ENCODE results near the gene TUBE1. TPM values are rescaled to one million over a fixed set of nuclear protein-coding genes. Genes with fewer than 3 reads are reported as not detected.

Gene TUBE1
- total RNA-seq, 1 donor from 2014 or later: 49.0 TPM

DNA sequence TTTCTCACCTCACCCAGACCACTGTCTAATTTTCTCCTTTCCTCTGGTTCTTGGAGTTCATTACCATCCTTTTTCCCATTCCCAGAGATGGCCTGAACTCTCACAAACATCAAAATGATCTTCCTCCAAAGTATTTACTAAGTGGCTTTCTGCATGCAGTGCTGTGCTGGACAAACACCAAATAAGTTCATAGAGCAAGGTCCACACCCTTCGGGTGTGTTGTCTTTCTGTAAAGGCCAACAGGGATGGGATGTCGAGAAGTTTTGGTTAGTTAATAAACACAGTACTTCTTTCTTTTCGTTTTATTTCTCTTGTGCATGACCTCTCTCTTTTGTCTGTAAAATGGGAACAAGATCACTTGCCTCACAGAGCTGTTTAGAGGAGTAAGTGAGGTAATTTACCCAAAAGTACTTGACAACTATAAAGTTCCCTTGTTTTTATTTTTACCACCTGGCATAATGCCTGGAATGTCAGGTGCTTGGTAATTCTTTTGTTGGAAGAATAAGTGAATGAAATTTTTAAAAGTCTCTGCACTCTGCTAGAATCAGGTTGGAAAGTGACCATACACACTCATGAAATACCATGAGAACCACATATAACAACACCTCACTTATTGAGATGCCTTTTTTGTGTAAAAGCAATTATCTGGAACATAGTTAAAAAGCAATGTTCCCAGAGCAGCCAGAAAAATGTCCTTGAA is 56.2 kb downstream of the TUBE1 start:
- H3K27me3 Mint-ChIP-seq (ENCODE audit: insufficient read depth, low read depth): peaks cover 8% of the 10 kb centered on the region
- Histone ChIP-seq H3K9ac (no peak overlapping the region), H4K20me1 (ENCODE audit: low read depth) (no peaks in the 10 kb centered on the region), H3K4me3 (no peak overlapping the region), H3K4me1 (no peaks in the 10 kb centered on the region), H3K4me2 (no peak overlapping the region), H3F3A (ENCODE audit: low read depth) (no peaks in the 10 kb centered on the region), H3K79me2 (ENCODE audit: low read depth) (no peaks in the 10 kb centered on the region), H3K36me3 (no peaks in the 10 kb centered on the region), H3K27ac (no peak overlapping the region), H2AFZ (replicated peaks) (no peak overlapping the region), H3K27me3 (peaks cover 9% of the 10 kb centered on the region), H3K9me3 (ENCODE audit: low read depth) (no peaks in the 10 kb centered on the region)
- TF ChIP-seq EZH2 (IDR thresholded peaks at IDR 0.05): no peak
- H3K4me1 Mint-ChIP-seq: peaks cover 10% of the 10 kb centered on the region
- H3K4me3 Mint-ChIP-seq: no peak overlapping the region
- no peak for DNase-seq (ENCODE audit: low spot score)
- no peaks in the 10 kb centered on the region for H3K36me3 Mint-ChIP-seq
- no peak overlapping the region for H3K27ac Mint-ChIP-seq
- H3K9me3 Mint-ChIP-seq: peaks cover 3% of the 10 kb centered on the region

DNA sequence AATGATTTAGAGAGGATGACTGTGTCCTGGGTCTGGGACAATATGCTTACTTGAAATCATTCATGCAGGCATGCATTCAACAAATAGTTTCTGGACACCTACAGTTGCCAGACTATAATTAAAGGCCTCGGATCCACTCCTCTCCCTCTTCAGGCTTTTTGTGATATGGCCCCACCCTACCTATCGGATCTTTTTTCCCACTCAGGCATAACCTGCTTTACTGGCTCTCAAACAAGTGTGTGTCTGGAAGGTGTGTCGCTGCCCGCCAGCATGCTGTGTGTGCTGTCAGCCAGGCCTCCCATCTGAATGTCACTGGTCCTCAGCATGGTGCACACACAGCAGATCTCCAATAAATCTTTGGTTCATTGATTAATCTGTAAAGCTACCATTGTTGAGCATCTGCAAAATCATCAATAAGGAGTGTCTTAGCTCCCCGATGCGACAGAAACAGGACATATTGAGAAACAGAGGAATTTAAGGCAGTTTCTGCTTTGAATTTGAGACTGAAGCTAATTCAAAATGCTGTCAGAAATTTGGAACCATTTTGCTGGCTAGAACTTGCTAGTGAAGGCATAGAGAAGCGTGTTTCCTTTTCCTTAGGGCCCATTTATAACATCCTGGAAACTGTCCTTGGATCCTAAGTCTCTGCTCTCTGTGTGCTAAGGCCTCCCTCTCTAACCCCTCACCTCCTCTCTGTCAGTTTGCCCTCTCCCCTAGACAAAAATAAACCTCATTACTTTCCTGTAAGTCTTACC is 56.9 kb downstream of the TUBE1 start:
- no peak for DNase-seq (ENCODE audit: low spot score)
- Histone ChIP-seq H3K9me3 (ENCODE audit: low read depth) (no peaks in the 10 kb centered on the region), H3K4me1 (no peaks in the 10 kb centered on the region), H3F3A (ENCODE audit: low read depth) (no peaks in the 10 kb centered on the region), H3K9ac (no peak overlapping the region), H3K4me2 (no peak overlapping the region), H3K4me3 (no peak overlapping the region), H3K27me3 (peaks cover 9% of the 10 kb centered on the region), H3K79me2 (ENCODE audit: low read depth) (no peaks in the 10 kb centered on the region), H3K36me3 (no peaks in the 10 kb centered on the region), H2AFZ (replicated peaks) (no peak overlapping the region), H3K27ac (no peak overlapping the region), H4K20me1 (ENCODE audit: low read depth) (no peaks in the 10 kb centered on the region)
- H3K4me3 Mint-ChIP-seq: no peak overlapping the region
- peaks cover 8% of the 10 kb centered on the region for H3K27me3 Mint-ChIP-seq (ENCODE audit: insufficient read depth, low read depth)
- peaks cover 10% of the 10 kb centered on the region for H3K4me1 Mint-ChIP-seq
- TF ChIP-seq EZH2phosphoT487 (IDR thresholded peaks at IDR 0.05) (no peak), EZH2 (IDR thresholded peaks at IDR 0.05) (no peak)
- TF ChIP-seq, protein P1, sequence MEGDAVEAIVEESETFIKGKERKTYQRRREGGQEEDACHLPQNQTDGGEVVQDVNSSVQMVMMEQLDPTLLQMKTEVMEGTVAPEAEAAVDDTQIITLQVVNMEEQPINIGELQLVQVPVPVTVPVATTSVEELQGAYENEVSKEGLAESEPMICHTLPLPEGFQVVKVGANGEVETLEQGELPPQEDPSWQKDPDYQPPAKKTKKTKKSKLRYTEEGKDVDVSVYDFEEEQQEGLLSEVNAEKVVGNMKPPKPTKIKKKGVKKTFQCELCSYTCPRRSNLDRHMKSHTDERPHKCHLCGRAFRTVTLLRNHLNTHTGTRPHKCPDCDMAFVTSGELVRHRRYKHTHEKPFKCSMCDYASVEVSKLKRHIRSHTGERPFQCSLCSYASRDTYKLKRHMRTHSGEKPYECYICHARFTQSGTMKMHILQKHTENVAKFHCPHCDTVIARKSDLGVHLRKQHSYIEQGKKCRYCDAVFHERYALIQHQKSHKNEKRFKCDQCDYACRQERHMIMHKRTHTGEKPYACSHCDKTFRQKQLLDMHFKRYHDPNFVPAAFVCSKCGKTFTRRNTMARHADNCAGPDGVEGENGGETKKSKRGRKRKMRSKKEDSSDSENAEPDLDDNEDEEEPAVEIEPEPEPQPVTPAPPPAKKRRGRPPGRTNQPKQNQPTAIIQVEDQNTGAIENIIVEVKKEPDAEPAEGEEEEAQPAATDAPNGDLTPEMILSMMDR (IDR thresholded peaks at IDR 0.05): no peak
- peaks cover 3% of the 10 kb centered on the region for H3K9me3 Mint-ChIP-seq
- H3K27ac Mint-ChIP-seq: peak overlapping the region; percentile 10
- H3K36me3 Mint-ChIP-seq: no peaks in the 10 kb centered on the region

DNA sequence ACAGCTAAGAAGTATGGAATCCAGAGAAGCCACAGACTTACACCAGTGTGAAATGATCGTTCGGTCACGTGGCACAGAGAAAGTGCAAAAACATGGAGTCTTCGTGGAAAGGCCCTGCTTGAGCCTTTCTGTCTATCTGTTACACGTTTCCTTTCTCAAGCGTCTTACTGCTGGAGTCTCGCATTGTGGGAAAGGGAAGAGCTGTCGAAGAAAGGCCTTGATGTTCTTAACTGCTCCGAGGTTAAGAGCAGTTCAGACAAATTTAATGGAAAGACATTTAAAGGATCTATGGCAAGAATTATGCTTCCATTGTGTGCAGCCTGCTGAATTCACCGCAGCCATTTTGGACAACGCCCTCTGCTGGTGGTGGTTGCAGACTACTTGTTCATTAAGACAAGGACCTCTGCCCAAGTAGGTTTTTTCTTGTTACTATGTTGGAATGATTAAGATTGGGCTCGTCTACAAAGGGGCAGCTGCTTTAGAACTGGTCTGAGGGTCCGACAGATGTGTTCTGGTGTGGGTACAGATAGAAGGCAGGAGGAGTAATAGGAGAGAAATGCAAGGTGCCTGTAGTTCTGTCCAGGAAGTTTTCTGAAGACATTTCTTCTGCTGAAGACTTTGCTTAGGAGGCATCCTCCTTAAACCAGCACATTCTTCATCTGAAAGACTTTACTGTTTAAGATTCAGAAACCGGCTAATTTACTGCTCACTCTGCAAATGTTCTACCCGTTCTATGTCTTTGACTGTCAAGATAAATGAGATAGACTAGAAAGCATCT is 58.0 kb downstream of the TUBE1 start:
- H3K9me3 Mint-ChIP-seq: peaks cover 3% of the 10 kb centered on the region
- Histone ChIP-seq H3K79me2 (ENCODE audit: low read depth) (no peaks in the 10 kb centered on the region), H3K4me2 (no peak overlapping the region), H3K9me3 (ENCODE audit: low read depth) (no peaks in the 10 kb centered on the region), H4K20me1 (ENCODE audit: low read depth) (no peaks in the 10 kb centered on the region), H3K27ac (no peak overlapping the region), H2AFZ (replicated peaks) (peak overlapping the region; percentile 91), H3K4me1 (no peaks in the 10 kb centered on the region), H3K4me3 (no peak overlapping the region), H3K27me3 (peaks cover 9% of the 10 kb centered on the region), H3K9ac (no peak overlapping the region), H3F3A (ENCODE audit: low read depth) (no peaks in the 10 kb centered on the region), H3K36me3 (no peaks in the 10 kb centered on the region)
- DNase-seq (ENCODE audit: low spot score): peak; percentile 86
- H3K36me3 Mint-ChIP-seq: no peaks in the 10 kb centered on the region
- H3K27me3 Mint-ChIP-seq (ENCODE audit: insufficient read depth, low read depth): peaks cover 8% of the 10 kb centered on the region
- H3K4me1 Mint-ChIP-seq: peaks cover 7% of the 10 kb centered on the region
- no peak overlapping the region for H3K4me3 Mint-ChIP-seq
- no peak for TF ChIP-seq EZH2 (IDR thresholded peaks at IDR 0.05)
- TF ChIP-seq, protein P1 (IDR thresholded peaks at IDR 0.05): peak; percentile 93
- TF ChIP-seq EZH2phosphoT487 (IDR thresholded peaks at IDR 0.05): no peak
- peak overlapping the region; percentile 84 for H3K27ac Mint-ChIP-seq
